Right lobe of liver (tissue), 4 donors: ENCODE measurements around the gene STAT3.

Source experiments
- CTCF ChIP-seq, 4 donors: fragments of 200-600 bp in 3 of 4; fragments of 450-650 bp in 1 of 4; IDR thresholded peaks; one replicate each; pipeline versions ENCODE4 v1.5.1 to v1.8.0; 2016 to 2022; ENCODE audit warnings: antibody characterized with exemption in 4 of 4, mild to moderate bottlenecking in 2 of 4
- POLR2A ChIP-seq: fragments of 450-650 bp; IDR thresholded peaks from one replicate; pipeline ENCODE4 v1.6.1; 2017; ENCODE audit warnings: antibody characterized with exemption, mild to moderate bottlenecking
- donor health status: DM: no; HTN: no; CAD: no.
- donor health status: DM: no; HTN: no; CAD: no.
- donor health status: DM: no; HTN: yes; CAD: no.

- TF ChIP-seq POLR2A: no peak
- no peak for TF ChIP-seq CTCF (IDR thresholded peaks at IDR 0.05)
Measured at GRCh38 chr17:42333053-42333452, 55.2 kb downstream of the STAT3 start.
